ENCODE results near the gene VSTM4. TPM values are rescaled to one million over a fixed set of nuclear protein-coding genes. Genes with fewer than 3 reads are reported as not detected.

VSTM4 gene
- total and polyA plus RNA-seq, 2 experiments from 2014 or later, result 0.21 to 0.66 TPM

DNA sequence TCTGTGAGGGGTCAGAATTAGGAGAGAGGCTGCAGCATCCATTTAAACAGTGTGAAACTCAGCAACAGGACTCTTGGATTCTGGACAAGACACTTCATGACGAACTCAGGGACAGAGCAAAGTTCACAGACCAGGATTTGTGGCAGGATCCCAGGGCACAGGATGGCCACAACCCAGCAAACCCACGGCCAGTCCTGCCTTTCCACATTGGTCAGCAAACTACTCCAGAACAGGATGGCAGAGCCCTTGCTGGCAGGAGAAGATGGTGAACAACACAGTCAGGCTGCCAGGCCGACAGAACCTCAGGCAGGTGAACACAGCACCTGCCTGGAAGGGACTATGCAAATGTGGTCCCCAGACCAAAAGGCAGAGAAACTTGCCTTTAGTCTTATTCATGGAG, 34.4 kb downstream of the VSTM4 start:
- no peak overlapping the region; the same call in 2 of the 3 replicates for H3K4me3 Mint-ChIP-seq
- TF ChIP-seq, protein P1, sequence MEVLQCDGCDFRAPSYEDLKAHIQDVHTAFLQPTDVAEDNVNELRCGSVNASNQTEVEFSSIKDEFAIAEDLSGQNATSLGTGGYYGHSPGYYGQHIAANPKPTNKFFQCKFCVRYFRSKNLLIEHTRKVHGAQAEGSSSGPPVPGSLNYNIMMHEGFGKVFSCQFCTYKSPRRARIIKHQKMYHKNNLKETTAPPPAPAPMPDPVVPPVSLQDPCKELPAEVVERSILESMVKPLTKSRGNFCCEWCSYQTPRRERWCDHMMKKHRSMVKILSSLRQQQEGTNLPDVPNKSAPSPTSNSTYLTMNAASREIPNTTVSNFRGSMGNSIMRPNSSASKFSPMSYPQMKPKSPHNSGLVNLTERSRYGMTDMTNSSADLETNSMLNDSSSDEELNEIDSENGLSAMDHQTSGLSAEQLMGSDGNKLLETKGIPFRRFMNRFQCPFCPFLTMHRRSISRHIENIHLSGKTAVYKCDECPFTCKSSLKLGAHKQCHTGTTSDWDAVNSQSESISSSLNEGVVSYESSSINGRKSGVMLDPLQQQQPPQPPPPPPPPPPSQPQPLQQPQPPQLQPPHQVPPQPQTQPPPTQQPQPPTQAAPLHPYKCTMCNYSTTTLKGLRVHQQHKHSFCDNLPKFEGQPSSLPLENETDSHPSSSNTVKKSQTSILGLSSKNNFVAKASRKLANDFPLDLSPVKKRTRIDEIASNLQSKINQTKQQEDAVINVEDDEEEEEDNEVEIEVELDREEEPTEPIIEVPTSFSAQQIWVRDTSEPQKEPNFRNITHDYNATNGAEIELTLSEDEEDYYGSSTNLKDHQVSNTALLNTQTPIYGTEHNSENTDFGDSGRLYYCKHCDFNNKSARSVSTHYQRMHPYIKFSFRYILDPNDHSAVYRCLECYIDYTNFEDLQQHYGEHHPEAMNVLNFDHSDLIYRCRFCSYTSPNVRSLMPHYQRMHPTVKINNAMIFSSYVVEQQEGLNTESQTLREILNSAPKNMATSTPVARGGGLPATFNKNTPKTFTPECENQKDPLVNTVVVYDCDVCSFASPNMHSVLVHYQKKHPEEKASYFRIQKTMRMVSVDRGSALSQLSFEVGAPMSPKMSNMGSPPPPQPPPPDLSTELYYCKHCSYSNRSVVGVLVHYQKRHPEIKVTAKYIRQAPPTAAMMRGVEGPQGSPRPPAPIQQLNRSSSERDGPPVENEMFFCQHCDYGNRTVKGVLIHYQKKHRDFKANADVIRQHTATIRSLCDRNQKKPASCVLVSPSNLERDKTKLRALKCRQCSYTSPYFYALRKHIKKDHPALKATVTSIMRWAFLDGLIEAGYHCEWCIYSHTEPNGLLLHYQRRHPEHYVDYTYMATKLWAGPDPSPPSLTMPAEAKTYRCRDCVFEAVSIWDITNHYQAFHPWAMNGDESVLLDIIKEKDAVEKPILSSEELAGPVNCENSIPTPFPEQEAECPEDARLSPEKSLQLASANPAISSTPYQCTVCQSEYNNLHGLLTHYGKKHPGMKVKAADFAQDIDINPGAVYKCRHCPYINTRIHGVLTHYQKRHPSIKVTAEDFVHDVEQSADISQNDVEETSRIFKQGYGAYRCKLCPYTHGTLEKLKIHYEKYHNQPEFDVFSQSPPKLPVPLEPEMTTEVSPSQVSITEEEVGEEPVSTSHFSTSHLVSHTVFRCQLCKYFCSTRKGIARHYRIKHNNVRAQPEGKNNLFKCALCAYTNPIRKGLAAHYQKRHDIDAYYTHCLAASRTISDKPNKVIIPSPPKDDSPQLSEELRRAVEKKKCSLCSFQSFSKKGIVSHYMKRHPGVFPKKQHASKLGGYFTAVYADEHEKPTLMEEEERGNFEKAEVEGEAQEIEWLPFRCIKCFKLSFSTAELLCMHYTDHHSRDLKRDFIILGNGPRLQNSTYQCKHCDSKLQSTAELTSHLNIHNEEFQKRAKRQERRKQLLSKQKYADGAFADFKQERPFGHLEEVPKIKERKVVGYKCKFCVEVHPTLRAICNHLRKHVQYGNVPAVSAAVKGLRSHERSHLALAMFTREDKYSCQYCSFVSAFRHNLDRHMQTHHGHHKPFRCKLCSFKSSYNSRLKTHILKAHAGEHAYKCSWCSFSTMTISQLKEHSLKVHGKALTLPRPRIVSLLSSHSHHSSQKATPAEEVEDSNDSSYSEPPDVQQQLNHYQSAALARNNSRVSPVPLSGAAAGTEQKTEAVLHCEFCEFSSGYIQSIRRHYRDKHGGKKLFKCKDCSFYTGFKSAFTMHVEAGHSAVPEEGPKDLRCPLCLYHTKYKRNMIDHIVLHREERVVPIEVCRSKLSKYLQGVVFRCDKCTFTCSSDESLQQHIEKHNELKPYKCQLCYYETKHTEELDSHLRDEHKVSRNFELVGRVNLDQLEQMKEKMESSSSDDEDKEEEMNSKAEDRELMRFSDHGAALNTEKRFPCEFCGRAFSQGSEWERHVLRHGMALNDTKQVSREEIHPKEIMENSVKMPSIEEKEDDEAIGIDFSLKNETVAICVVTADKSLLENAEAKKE (CRISPR knock-in tag; IDR thresholded peaks at IDR 0.05), result no peak
- TF ChIP-seq JUNB (IDR thresholded peaks at IDR 0.05; ENCODE audit: unreplicated experiment) (no peak), ZNF331 (CRISPR knock-in tag; IDR thresholded peaks at IDR 0.05; ENCODE audit: low read depth) (no peak)
- no peak overlapping the region for H3K27ac Mint-ChIP-seq
- no peaks in the 10 kb centered on the region for H3K27me3 ChIP-seq (ENCODE audit: insufficient read depth)
- H3K27me3 Mint-ChIP-seq (ENCODE audit: insufficient read depth, low read depth, poor library complexity), result peaks cover 11% of the 10 kb centered on the region
- peaks cover 22% of the 10 kb centered on the region for H3K4me1 Mint-ChIP-seq
- ATAC-seq, result no peak
- H3K4me2 ChIP-seq, result no peak overlapping the region
- H3K9me2 ChIP-seq (ENCODE audit: insufficient read depth), result no peaks in the 10 kb centered on the region
- H3K79me2 ChIP-seq (replicated peaks; ENCODE audit: insufficient read depth), result no peaks in the 10 kb centered on the region
- H3K4me3 ChIP-seq, result no peak overlapping the region
- H3F3A ChIP-seq (replicated peaks; ENCODE audit: low read depth), result no peaks in the 10 kb centered on the region
- H4K20me1 ChIP-seq (replicated peaks; ENCODE audit: insufficient read depth), result no peaks in the 10 kb centered on the region
- no peak for DNase-seq (ENCODE audit: low spot score)
- H3K4me1 ChIP-seq (ENCODE audit: insufficient read depth), result peaks cover 4% of the 10 kb centered on the region; the same call in 1 of the 2 replicates
- no peaks in the 10 kb centered on the region for H3K36me3 Mint-ChIP-seq (ENCODE audit: low read depth)
- no peaks in the 10 kb centered on the region; the same call in 2 of the 3 replicates for H3K9me3 Mint-ChIP-seq
- H3K27ac ChIP-seq (ENCODE audit: low read depth), result no peak overlapping the region
- H3K36me3 ChIP-seq (ENCODE audit: insufficient read depth), result no peaks in the 10 kb centered on the region
- no peak overlapping the region for H2AFZ ChIP-seq

DNA sequence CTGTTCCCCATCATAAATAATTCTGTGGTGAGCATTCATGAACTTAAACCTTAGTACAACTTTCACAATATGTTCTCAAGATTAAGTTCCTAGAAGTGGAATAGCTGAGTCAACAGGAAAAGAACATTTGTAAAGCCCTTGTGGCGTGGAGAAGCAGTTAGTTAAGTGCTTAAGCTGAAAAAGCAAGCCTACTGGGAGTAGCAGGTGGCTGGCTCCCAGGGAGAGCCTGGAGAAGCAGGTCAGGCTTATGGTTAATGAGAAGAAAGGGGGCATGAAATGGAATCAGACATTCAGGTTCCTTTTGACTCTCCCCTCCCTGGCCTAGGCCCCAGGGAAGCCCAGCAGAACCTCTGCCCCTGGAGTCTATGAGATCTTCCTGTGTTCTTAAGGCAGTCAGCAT, 35.3 kb downstream of the VSTM4 start:
- no peaks in the 10 kb centered on the region for H3K36me3 Mint-ChIP-seq (ENCODE audit: low read depth)
- no peak overlapping the region for H3K4me3 Mint-ChIP-seq
- TF ChIP-seq, protein P1 (CRISPR knock-in tag; IDR thresholded peaks at IDR 0.05), result no peak
- Histone ChIP-seq H4K20me1 (replicated peaks; ENCODE audit: insufficient read depth) (no peaks in the 10 kb centered on the region), H3K4me3 (no peak overlapping the region), H3K4me1 (ENCODE audit: insufficient read depth) (peaks cover 4% of the 10 kb centered on the region; the same call in 1 of the 2 replicates), H3K4me2 (no peak overlapping the region), H3K27ac (ENCODE audit: low read depth) (no peak overlapping the region), H3F3A (replicated peaks; ENCODE audit: low read depth) (no peaks in the 10 kb centered on the region), H3K36me3 (ENCODE audit: insufficient read depth) (no peaks in the 10 kb centered on the region), H3K79me2 (replicated peaks; ENCODE audit: insufficient read depth) (no peaks in the 10 kb centered on the region), H3K9me2 (ENCODE audit: insufficient read depth) (no peaks in the 10 kb centered on the region), H3K27me3 (ENCODE audit: insufficient read depth) (no peaks in the 10 kb centered on the region), H2AFZ (no peak overlapping the region)
- H3K27ac Mint-ChIP-seq, result no peak overlapping the region
- peaks cover 11% of the 10 kb centered on the region for H3K27me3 Mint-ChIP-seq (ENCODE audit: insufficient read depth, low read depth, poor library complexity)
- no peaks in the 10 kb centered on the region for H3K9me3 Mint-ChIP-seq
- ATAC-seq, result no peak
- peaks cover 22% of the 10 kb centered on the region for H3K4me1 Mint-ChIP-seq
- DNase-seq (ENCODE audit: low spot score), result no peak

Data from GM23338 (cell line).